Measurements from ENCODE around the gene IGF1.

- TF ChIP-seq CTCF (IDR thresholded peaks at IDR 0.05), result no peak
- TF ChIP-seq POLR2AphosphoS5 (IDR thresholded peaks at IDR 0.05), result no peak
- TF ChIP-seq POLR2A (IDR thresholded peaks at IDR 0.05), result no peak
Measured at GRCh38 chr12:102462386-102462785, 18.0 kb downstream of the IGF1 start.
